GM19438 (cell line): ENCODE data around the gene ADAMTS2.

Source experiments
- ATAC-seq: cut with Tn5 transposase; IDR thresholded peaks from one replicate; pipeline ENCODE4 v1.9.1; 2021; ENCODE audit warnings: low read depth; ENCODE audit not compliant: unreplicated experiment

Gene ADAMTS2

DNA sequence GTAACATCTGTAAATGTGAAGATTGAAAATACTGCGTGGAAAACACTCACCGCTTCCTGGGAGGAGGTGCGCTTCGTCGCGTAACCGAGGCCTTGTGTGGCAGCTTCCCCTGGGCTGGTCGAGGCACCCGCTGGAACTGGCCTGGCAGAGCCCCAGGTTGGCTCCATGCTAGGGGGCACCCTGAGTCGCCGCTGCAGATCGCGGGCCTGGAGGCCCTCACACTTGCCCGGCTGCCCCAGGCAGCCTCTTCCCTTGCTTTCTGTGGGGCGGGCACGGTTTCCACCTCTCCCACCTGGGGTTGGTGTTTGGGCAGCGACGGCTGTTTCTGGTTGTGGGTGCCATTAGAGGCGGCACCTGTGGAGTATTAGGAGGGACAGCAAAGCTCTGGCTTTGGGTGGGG, 284.2 kb downstream of the ADAMTS2 start:
- ATAC-seq = no peak
